ENCODE measurements around the gene SUN2.

The SUN2 gene

DNA sequence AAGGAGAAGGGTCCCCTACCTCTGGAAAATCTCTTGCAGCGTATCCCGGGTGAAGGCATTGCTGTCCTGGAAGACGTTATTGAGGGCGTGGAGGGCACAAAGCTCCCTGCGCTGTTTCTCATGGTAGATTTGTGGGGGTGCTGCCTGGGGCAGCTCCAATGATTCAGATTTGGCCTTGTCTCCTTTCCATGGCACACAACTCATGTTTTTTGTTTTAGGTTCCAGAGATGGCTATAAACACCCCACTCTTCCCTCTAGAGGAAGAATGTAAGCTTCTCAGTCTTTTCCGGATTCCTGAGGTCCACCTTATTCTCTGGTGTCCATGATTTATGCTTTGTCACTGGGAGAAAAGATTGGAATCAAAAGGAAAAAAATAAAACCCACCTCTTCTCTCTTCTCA, 56.0 kb downstream of the SUN2 start:
- peak overlapping the region; percentile 98 for H3K9ac ChIP-seq (ENCODE audit: low read length)
- no peak overlapping the region for H2AFZ ChIP-seq (ENCODE audit: low read length)
- no peaks in the 10 kb centered on the region for H3K9me2 ChIP-seq (replicated peaks; ENCODE audit: insufficient read depth, low read length)
- H3F3A ChIP-seq (ENCODE audit: insufficient read depth, low read length), result peaks cover 16% of the 10 kb centered on the region
- H3K36me3 ChIP-seq (replicated peaks; ENCODE audit: insufficient read depth, low read length), result no peaks in the 10 kb centered on the region
- peak overlapping the region; percentile 93 for H3K4me3 ChIP-seq (ENCODE audit: low read length)
- H3K4me1 ChIP-seq (ENCODE audit: low read length), result peaks cover 23% of the 10 kb centered on the region
- H4K20me1 ChIP-seq (ENCODE audit: insufficient read depth, low read length), result no peaks in the 10 kb centered on the region
- H3K9me3 ChIP-seq (replicated peaks; ENCODE audit: insufficient read depth, low read length), result no peaks in the 10 kb centered on the region
- H3K27ac ChIP-seq (ENCODE audit: low read length), result no peak overlapping the region
- DNase-seq, result no peak
- H3K4me2 ChIP-seq (ENCODE audit: low read depth, low read length), result peak overlapping the region; percentile 80
- TF ChIP-seq EZH2 (optimal IDR thresholded peaks at IDR 0.05; ENCODE audit: low read depth, low read length), result no peak
- TF ChIP-seq EZH2phosphoT487 (IDR thresholded peaks at IDR 0.05; ENCODE audit: low read length), result no peak
- TF ChIP-seq, protein P1, sequence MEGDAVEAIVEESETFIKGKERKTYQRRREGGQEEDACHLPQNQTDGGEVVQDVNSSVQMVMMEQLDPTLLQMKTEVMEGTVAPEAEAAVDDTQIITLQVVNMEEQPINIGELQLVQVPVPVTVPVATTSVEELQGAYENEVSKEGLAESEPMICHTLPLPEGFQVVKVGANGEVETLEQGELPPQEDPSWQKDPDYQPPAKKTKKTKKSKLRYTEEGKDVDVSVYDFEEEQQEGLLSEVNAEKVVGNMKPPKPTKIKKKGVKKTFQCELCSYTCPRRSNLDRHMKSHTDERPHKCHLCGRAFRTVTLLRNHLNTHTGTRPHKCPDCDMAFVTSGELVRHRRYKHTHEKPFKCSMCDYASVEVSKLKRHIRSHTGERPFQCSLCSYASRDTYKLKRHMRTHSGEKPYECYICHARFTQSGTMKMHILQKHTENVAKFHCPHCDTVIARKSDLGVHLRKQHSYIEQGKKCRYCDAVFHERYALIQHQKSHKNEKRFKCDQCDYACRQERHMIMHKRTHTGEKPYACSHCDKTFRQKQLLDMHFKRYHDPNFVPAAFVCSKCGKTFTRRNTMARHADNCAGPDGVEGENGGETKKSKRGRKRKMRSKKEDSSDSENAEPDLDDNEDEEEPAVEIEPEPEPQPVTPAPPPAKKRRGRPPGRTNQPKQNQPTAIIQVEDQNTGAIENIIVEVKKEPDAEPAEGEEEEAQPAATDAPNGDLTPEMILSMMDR (IDR thresholded peaks at IDR 0.05; ENCODE audit: low read length), result no peak
- peaks cover 53% of the 10 kb centered on the region for H3K79me2 ChIP-seq (ENCODE audit: low read length)
- no peaks in the 10 kb centered on the region for H3K27me3 ChIP-seq (replicated peaks; ENCODE audit: insufficient read depth, low read length)

GRCh38 chr22:38699143-38699542, 56.7 kb downstream of the SUN2 start:
- H3K9me3 ChIP-seq (replicated peaks; ENCODE audit: insufficient read depth, low read length), result no peaks in the 10 kb centered on the region
- H4K20me1 ChIP-seq (ENCODE audit: insufficient read depth, low read length), result no peaks in the 10 kb centered on the region
- peaks cover 57% of the 10 kb centered on the region for H3K79me2 ChIP-seq (ENCODE audit: low read length)

GRCh38 chr22:38698407-38699094, 57.2 kb downstream of the SUN2 start:
- Histone ChIP-seq H2AFZ (ENCODE audit: low read length) (no peak overlapping the region), H3K9ac (ENCODE audit: low read length) (no peak overlapping the region), H4K20me1 (ENCODE audit: insufficient read depth, low read length) (no peaks in the 10 kb centered on the region), H3K9me3 (replicated peaks; ENCODE audit: insufficient read depth, low read length) (no peaks in the 10 kb centered on the region), H3K36me3 (replicated peaks; ENCODE audit: insufficient read depth, low read length) (no peaks in the 10 kb centered on the region), H3K4me3 (ENCODE audit: low read length) (no peak overlapping the region), H3K79me2 (ENCODE audit: low read length) (peaks cover 63% of the 10 kb centered on the region), H3F3A (ENCODE audit: insufficient read depth, low read length) (peaks cover 6% of the 10 kb centered on the region; the same call in 1 of the 2 replicates), H3K4me1 (ENCODE audit: low read length) (peaks cover 16% of the 10 kb centered on the region; the same call in 1 of the 2 replicates), H3K4me2 (ENCODE audit: low read depth, low read length) (peak overlapping the region; percentile 80), H3K27me3 (replicated peaks; ENCODE audit: insufficient read depth, low read length) (no peaks in the 10 kb centered on the region), H3K9me2 (replicated peaks; ENCODE audit: insufficient read depth, low read length) (no peaks in the 10 kb centered on the region), H3K27ac (ENCODE audit: low read length) (no peak overlapping the region)
- TF ChIP-seq, protein P1 (IDR thresholded peaks at IDR 0.05; ENCODE audit: low read length), result no peak
- TF ChIP-seq EZH2 (optimal IDR thresholded peaks at IDR 0.05; ENCODE audit: low read depth, low read length) (no peak), EZH2phosphoT487 (IDR thresholded peaks at IDR 0.05; ENCODE audit: low read length) (no peak)
- no peak for DNase-seq

More at GRCh38 chr22:38699143-38699542, 56.7 kb downstream of the SUN2 start:
- Histone ChIP-seq H2AFZ (ENCODE audit: low read length) (no peak overlapping the region), H3K9me2 (replicated peaks; ENCODE audit: insufficient read depth, low read length) (no peaks in the 10 kb centered on the region), H3K4me3 (ENCODE audit: low read length) (peak overlapping the region; percentile 93), H3K27ac (ENCODE audit: low read length) (no peak overlapping the region), H3K36me3 (replicated peaks; ENCODE audit: insufficient read depth, low read length) (no peaks in the 10 kb centered on the region), H3K27me3 (replicated peaks; ENCODE audit: insufficient read depth, low read length) (no peaks in the 10 kb centered on the region), H3K9ac (ENCODE audit: low read length) (no peak overlapping the region), H3K4me1 (ENCODE audit: low read length) (peaks cover 19% of the 10 kb centered on the region), H3K4me2 (ENCODE audit: low read depth, low read length) (peak overlapping the region; percentile 80), H3F3A (ENCODE audit: insufficient read depth, low read length) (peaks cover 11% of the 10 kb centered on the region; the same call in 1 of the 2 replicates)
- TF ChIP-seq EZH2phosphoT487 (IDR thresholded peaks at IDR 0.05; ENCODE audit: low read length), result no peak
- TF ChIP-seq, protein P1 (IDR thresholded peaks at IDR 0.05; ENCODE audit: low read length), result no peak
- TF ChIP-seq EZH2 (optimal IDR thresholded peaks at IDR 0.05; ENCODE audit: low read depth, low read length), result no peak
- no peak for DNase-seq

All from MM.1S (cell line).